GM12892 (cell line): ENCODE measurements around the gene RABGEF1.
"Not testable (repeated sequence)": the region's sequence is repeated elsewhere in the genome, so short reads cannot be mapped to it uniquely, and the experiment has no call there.

Experiments
- DNase-seq: peaks from one replicate; pipeline ENCODE4 v3.0.0; 2011; ENCODE audit not compliant: insufficient read length
- FAIRE-seq: peaks from 2 replicates; lab custom pipeline; 2011; peaks lifted over from hg19 to GRCh38; lab: Jason Lieb, UNC
- POLR2A ChIP-seq: IDR thresholded peaks from 2 replicates; pipeline ENCODE4 v1.6.1; 2011; ENCODE audit warnings: low read depth, low read length, control low read depth
- POLR2AphosphoS5 ChIP-seq: IDR thresholded peaks from 2 replicates; pipeline ENCODE4 v1.6.1; 2011; ENCODE audit warnings: low read depth, low read length, control low read depth
- TAF1 ChIP-seq: IDR thresholded peaks from 2 replicates; pipeline ENCODE4 v1.6.1; 2011; ENCODE audit warnings: low read depth, mild to moderate bottlenecking, control low read depth, low read length, borderline replicate concordance

RABGEF1 gene

DNA sequence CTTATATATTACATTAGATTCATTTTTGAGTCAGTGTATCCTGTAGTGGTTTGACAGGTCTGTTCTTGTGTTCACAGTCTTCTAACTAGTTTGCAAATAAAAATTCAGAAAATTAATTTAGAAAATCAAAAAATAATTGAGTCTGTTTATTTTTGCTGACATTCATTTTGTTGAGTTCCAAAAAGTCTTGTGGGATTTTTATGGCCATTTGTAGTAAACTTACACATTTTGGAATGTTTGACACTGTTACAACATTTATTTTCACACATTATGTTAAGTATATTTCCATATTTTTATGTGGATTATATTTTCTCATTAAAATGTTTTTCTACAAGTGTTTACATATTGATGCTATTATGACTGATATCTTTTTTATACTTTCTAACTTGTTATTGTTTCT lies 16.4 kb downstream of the RABGEF1 start:
- DNase-seq: no peak
- no peak for FAIRE-seq
- TF ChIP-seq TAF1 (no peak), POLR2A (no peak), POLR2AphosphoS5 (no peak)

DNA sequence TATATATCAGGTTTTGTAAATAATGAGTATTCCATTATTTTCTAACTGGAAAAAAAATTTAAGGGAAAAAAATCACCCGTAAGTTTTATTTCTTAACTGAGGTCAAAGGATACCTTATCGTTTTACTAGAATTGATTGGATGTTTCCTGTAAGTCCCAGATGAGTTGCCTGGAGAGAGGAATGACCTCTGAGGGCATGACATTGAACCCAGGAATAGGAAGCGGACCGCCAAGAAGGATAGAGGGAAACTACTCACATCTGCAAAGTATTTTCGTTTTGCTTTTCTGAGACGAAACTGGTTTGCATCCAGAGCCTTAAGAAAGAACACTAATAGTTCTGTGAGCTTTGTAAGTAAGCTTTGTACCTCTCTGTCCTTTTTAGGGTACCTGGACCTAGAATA lies 17.4 kb downstream of the RABGEF1 start:
- FAIRE-seq (no peak), DNase-seq (no peak)
- no peak for TF ChIP-seq TAF1
- no peak for TF ChIP-seq POLR2AphosphoS5
- TF ChIP-seq POLR2A: no peak

DNA sequence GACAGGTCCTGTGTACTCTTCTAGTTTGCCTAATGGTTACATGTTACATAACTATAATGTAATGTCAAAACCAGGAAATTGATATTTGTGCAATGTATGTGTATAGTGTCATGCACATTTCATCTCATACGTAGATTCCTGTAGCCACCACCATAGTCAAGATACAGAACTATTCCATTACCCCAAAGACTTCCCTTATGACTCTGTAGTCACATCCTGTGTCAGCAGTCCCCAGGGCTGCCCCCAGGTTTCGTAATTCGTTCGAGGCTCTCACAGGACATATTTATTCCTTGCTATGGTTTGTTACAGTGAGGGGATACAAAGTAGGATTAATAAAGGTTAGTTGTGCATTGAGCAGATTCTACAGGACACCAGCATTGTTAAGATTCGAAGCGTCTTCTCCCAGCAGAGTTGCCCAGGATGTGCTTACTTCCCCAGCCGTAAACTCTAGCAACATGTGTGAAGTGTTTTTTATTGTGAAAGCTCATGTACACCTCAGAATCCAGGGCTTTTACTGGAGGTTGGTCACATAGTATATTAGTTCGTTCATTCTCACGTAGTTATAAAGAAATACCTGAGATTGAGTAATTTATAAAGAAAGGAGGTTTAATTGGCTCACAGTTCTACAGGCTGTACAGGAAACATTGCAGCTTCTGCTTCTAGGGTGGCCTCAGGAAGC lies 18.6 kb downstream of the RABGEF1 start:
- TF ChIP-seq TAF1: no peak
- TF ChIP-seq POLR2A: no peak
- no peak for TF ChIP-seq POLR2AphosphoS5
- FAIRE-seq (peak; percentile 33), DNase-seq (no peak)

DNA sequence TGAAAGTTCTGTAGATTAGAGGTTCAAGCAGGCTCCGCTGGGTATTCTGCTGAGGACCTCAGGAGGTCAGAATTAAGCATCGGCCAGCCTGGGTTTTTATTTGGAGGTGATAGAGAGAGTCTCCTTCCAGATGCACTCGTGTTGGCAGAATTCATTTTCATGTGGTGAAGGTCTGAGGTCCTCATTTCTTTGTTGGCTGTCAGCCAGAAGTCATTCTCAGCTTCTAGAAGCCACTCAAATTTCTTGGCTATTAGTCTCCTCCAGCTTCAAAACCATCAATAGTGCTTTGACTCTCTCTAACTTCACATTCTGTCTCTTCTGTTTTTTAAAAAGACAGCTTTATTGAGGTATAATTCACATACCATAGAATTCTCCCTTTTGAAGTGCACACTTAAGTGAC lies 22.6 kb downstream of the RABGEF1 start:
- FAIRE-seq, DNase-seq: not testable (repeated sequence)

DNA sequence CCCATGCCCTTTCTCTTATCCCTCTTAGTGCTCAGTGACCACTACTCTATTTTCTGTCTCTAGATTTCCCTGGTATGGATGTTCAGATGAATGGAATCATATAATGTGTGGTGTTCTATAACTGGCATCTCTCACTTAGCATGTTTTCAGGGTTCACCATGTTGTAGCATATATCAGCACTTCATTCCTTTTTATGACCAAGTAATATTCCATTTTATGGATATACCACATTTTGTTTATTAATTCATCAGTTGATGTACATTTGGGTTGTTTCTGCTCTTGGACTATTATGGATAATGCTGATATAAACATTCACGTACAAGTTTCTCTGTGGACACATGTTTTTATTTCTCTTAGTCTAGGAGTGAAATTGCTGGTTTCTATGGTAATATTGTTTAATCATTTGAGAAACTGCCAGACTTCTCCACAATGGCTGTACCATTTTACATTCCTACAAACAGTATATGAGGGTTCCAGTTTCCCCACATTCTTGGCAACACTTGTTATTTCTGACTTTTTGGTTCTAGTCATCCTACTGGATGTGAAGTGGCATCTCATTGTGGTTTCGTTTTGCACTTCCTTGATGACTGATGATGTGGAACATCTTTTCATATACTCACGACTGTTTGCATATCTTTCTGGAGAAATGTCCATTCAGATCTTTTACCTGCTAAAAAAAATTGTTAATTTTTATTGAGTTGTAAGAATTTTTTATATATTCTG lies 23.3 kb downstream of the RABGEF1 start:
- DNase-seq, FAIRE-seq: not testable (repeated sequence)

DNA sequence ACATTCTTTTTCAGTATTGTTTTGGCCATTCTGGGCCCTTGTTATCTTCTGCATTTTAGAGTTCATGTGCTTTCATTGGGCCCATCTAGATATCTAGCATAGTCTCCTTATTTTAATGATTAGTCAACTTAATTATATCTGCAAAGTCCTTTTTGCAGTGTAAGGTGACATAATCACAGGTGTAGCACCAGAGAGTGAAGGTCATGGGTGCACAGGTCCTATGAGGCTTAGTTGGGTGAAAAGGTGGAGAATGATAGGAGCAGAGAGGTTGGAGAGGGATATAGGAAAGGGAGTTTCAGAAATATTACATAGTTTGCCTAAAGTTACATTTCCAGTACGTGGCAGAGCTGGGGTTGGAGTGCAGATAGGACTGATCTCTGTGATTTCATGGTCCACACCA lies 24.4 kb downstream of the RABGEF1 start:
- not testable (repeated sequence) for DNase-seq, FAIRE-seq

DNA sequence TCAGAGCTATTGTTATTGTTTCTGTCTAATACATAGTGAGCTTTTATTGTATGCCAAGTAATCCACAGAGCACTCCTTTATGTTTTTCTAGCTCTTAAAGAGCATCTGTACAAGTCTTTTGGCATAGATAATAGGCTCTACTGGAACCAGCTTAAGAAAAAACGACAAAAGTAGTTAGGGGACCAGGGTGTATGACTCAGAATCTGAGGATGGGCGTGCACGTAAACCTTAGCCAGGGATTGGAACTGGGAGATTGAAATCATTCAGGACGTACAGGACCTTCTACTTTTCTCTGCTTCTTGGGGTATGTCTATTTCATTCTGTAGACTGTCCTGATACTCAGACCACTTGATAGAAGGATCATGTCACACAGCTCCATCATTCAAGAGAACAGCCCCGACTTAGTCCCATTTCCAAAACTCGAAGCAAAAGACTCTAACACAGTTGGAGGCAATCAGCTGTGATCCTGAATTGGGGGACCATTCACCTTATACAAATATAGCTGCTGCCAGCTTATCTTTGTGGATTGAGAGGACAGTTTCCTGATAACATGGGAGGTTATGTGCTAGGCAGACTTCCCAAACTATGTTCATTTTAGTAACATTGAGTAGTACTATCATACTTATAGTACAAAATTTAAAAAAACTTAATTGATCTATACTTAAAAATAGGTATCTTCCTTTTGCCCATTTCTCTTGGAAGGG lies 24.9 kb downstream of the RABGEF1 start:
- not testable (repeated sequence) for FAIRE-seq, DNase-seq

DNA sequence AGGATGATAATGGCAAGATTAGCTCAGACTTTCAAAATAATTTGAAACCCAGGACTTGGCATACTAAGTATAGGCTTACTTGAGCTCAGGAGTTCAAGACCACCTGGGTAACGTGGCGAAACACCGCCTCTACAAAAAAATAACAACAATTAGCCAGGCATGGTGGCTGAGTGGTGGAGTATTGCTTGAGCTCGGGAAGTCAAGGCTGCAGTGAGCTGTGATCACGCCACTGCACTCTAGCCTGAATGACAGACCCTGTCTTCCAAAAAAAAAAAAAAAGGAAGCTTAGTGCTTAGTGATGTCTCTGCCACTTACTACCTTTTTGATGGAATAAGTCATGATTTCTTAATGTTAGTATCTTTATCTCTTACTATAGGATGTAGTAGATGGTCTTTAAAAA lies 25.5 kb downstream of the RABGEF1 start:
- FAIRE-seq (no peak), DNase-seq (no peak)
- TF ChIP-seq POLR2A (no peak), TAF1 (no peak), POLR2AphosphoS5 (no peak)

DNA sequence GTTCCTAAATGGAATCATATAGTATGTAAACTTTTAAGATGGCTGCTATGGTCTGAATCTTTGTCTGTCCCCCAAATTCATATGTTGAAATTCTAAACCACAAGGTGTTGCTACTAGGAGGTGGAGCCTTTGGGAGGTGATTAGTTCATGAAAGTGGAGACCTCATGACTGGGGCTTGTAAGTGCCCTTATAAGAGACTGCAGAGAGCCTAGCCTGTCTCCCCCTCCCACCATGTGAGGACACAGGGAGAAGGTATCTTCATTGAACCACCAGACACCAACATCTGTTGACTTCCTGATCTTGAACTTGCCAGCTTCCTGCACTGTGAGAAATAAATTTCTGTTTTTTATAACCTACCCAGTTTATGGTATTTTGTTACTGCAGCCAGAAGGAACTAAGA lies 27.0 kb downstream of the RABGEF1 start:
- FAIRE-seq, DNase-seq: not testable (repeated sequence)

DNA sequence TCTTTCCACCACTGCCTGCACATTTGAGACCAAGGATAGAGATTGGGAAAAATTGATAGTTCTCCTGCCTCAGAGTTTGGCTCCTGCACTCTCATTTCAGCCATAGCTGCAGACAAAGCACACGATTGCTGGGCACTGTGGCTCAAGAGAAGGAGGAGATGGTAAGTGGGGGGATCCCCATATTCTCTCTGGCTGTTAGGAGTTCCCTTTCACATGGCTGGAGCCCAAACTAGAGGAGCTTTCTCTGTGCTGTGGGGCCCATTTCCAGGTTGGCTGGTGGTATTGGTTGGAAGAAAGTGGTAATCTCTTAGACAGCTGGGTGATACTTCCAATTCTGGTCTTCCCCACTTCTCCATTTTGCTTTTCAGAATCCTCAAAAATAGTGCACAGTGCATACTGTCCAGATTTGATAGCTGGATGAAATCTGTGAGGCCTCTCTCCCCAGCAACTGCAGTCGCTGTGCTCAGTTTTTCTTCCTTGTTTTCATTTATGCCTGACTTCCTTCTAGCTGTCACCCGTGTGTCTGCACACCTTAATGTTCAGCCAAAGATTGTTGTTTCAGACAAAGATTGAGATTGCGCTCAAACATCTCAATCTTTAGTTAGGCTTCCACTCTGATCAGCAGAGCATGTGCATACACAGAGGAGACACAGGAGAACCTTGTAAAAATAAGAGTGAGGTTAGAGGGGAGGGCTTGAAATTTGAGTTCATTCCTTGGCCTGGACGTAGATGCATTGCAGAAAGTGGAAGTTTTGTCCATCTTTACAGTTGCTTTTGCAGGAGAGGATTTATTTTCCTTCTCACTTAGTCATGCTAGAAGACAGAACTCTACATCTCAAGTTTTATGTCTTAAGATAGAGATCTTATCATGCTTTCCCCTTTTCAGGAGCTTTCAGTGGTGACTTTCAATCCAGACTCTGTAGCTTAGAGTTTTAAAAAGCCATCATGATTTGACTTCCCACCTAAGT lies 28.6 kb downstream of the RABGEF1 start:
- TF ChIP-seq POLR2A: no peak
- FAIRE-seq (peak; percentile 42), DNase-seq (no peak)

DNA sequence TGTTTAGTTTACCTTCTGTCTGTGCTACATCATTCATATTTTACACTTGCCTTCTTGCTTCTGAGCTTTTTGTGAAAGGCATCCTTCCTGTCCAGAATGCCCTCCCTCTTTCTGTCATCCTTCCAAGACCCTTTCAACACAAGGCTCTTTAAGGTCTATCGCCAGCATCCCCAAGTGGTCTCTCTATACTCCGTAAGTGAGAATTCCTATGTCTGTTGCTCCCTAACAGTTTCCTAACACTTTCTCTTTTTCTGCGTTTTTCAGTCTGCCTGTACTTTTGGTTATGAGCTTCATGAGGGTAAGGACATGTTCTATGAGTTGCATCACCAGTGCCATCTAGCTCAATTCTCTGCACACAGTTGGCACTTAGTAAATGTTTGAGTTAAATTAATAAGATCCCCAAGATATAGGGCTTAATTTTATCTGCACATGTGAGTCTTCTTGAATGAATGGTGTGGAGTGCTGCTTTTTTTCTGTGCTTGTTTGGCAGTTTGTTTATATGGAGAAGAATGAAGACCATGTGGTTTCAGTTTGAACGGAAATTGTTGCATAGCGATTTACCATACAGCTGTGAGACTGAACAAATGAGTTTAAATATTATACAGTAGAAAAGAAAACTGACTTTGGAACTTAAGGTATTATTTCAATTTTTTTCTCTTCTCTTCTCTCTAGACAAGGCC lies 29.4 kb downstream of the RABGEF1 start:
- no peak for TF ChIP-seq POLR2A
- TF ChIP-seq POLR2AphosphoS5: no peak
- no peak for TF ChIP-seq TAF1
- no peak for DNase-seq
- FAIRE-seq: no peak

DNA sequence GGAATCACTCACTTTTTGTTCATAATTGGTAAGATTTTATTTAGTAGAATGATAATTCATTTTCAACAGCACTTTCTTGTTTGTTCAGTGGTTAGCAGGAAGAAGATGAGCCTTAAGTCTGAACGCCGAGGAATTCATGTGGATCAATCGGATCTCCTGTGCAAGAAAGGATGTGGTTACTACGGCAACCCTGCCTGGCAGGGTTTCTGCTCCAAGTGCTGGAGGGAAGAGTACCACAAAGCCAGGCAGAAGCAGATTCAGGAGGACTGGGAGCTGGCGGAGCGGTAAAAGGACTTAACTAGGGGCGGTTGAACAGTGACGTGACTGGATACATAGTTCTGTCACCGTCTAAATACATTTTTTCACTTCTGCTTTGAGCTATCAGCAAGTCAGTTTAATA lies 31.3 kb downstream of the RABGEF1 start:
- DNase-seq (no peak), FAIRE-seq (no peak)
- no peak for TF ChIP-seq TAF1
- no peak for TF ChIP-seq POLR2A
- TF ChIP-seq POLR2AphosphoS5: no peak

DNA sequence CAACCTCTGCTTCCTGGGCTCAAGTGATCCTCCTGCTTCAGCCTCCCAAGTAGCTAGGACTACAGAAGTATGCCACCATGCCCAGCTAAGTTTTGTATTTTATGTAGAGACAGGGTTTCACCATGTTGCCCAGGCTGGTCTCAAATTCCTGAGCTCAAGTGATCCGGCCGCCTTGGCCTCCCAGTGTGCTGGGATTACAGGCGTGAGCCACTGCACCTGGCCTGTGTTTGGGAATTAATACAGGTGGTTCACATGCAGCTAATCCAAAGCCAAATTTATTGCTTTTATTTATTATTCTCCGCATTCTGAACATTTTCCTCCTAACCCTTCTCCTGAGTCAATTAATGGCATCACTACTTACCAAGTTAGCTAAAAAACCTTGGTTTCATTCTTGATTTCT lies 33.2 kb downstream of the RABGEF1 start:
- FAIRE-seq, DNase-seq: not testable (repeated sequence)

DNA sequence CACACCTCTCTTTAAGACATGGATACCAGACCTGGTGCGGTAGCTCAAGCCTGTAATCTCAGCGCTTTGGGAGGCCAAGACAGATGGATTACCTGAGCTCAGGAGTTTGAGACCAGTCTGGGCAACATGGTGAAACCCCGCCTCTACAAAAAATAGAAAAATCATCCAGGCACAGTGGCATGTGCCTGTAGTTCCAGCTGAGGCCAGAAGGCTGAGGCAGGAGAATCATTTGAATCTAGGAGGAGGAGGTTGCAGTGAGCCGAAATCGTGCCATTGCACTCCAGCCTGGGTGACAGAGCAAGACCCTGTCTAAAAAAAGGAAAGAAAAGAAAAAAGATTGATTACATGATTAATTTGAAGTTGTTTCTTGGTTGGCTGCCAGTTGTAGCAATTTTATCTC lies 35.9 kb downstream of the RABGEF1 start:
- DNase-seq, FAIRE-seq: not testable (repeated sequence)
